BLaER1 (cell line): ENCODE data around the gene DNLZ.

ENCODE experiments used
- H3K27ac ChIP-seq: shearing (Covaris generic); formaldehyde crosslinking; 2 replicates; pipeline ENCODE4 v1.8.1; 2022
- H3K27me3 ChIP-seq: shearing (Covaris generic); formaldehyde crosslinking; 2 replicates; pipeline ENCODE4 v1.8.1; 2022
- H3K36me3 ChIP-seq: shearing (Covaris generic); formaldehyde crosslinking; 2 replicates; pipeline ENCODE4 v1.8.1; 2022
- H3K4me1 ChIP-seq: shearing (Covaris generic); formaldehyde crosslinking; 2 replicates; pipeline ENCODE4 v1.8.1; 2022
- H3K4me2 ChIP-seq: shearing (Covaris generic); formaldehyde crosslinking; 2 replicates; pipeline ENCODE4 v1.8.1; 2022
- H3K4me3 ChIP-seq: shearing (Covaris generic); formaldehyde crosslinking; 2 replicates; pipeline ENCODE4 v1.8.1; 2022
- H3K9ac ChIP-seq: shearing (Covaris generic); formaldehyde crosslinking; 2 replicates; pipeline ENCODE4 v1.8.1; 2022
- H3K9me3 ChIP-seq: shearing (Covaris generic); formaldehyde crosslinking; 2 replicates; pipeline ENCODE4 v1.8.1; 2022
- H4K20me1 ChIP-seq: shearing (Covaris generic); formaldehyde crosslinking; 2 replicates; pipeline ENCODE4 v1.8.1; 2022
- Cebpa-rat ChIP-seq: shearing (Covaris generic); IDR thresholded peaks from 2 replicates; pipeline ENCODE4 v1.8.1; 2022

Gene DNLZ

DNA sequence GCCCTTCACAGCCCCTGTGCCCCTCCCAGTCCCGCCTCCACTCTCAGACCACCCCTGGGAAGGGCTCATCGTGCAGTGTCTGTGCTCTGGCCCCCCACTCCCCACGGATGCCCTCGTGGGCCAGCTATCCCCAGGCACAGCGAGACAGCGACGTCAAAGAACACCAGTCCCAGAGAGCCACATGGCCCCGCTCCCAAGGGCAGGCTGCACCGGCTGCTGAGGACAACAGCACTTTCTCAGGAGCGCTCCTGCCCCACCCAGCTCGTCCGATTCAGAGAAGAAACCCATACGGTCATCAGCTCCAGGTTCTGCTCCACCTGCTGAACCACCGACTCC lies 41.2 kb upstream of the DNLZ start:
- no peak for TF ChIP-seq Cebpa-rat
- no peaks in the 10 kb centered on the region for H3K27me3 ChIP-seq
- peaks cover 62% of the 10 kb centered on the region for H3K4me1 ChIP-seq
- peaks cover 67% of the 10 kb centered on the region for H3K36me3 ChIP-seq
- H3K4me2 ChIP-seq = peak overlapping the region; percentile 86
- peaks cover 21% of the 10 kb centered on the region for H4K20me1 ChIP-seq
- no peak overlapping the region; the same call in 1 of the 2 replicates for H3K4me3 ChIP-seq
- H3K9ac ChIP-seq = peak overlapping the region; percentile 66
- H3K27ac ChIP-seq = peak overlapping the region; percentile 74
- no peaks in the 10 kb centered on the region for H3K9me3 ChIP-seq

- peaks cover 67% of the 10 kb centered on the region for H3K36me3 ChIP-seq
- peaks cover 57% of the 10 kb centered on the region for H3K4me1 ChIP-seq
- peak overlapping the region; percentile 74 for H3K27ac ChIP-seq
Measured at GRCh38 chr9:136403915-136404800, 40.6 kb upstream of the DNLZ start.

DNA sequence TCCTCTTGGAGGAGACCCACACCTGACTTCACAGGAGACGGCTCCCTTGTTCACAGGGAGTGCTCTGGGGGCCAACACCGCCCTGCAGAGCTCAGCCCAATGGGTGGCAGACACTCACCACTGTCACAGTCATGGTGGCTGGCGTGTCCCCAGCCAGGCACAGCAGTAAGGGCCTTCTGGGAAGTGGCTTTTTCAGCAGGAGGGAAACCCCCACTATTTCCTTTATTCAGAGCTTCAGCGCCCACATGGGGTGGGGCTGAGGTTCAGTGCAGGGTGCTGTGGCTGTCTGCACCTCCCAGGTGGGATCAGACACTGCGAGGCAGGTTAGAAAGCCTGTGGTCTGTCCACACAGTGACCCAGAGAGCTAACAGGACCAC lies 40.0 kb upstream of the DNLZ start:
- Histone ChIP-seq H3K9me3 (no peaks in the 10 kb centered on the region), H3K4me1 (peaks cover 57% of the 10 kb centered on the region), H3K4me3 (no peak overlapping the region), H3K27me3 (no peaks in the 10 kb centered on the region), H3K9ac (peak overlapping the region; percentile 66; the same call in 1 of the 2 replicates), H3K27ac (peak overlapping the region; percentile 74), H4K20me1 (peaks cover 33% of the 10 kb centered on the region), H3K36me3 (peaks cover 71% of the 10 kb centered on the region), H3K4me2 (peak overlapping the region; percentile 86)
- no peak for TF ChIP-seq Cebpa-rat

More at GRCh38 chr9:136403915-136404800, 40.6 kb upstream of the DNLZ start:
- peak overlapping the region; percentile 66 for H3K9ac ChIP-seq
- H3K4me3 ChIP-seq = no peak overlapping the region; the same call in 1 of the 2 replicates
- peaks cover 27% of the 10 kb centered on the region for H4K20me1 ChIP-seq
- TF ChIP-seq Cebpa-rat = no peak
- no peaks in the 10 kb centered on the region for H3K27me3 ChIP-seq
- H3K4me2 ChIP-seq = peak overlapping the region; percentile 86
- no peaks in the 10 kb centered on the region for H3K9me3 ChIP-seq

GRCh38 chr9:136402067-136402466 lies 38.5 kb upstream of the DNLZ start:
- no peak for TF ChIP-seq Cebpa-rat
- Histone ChIP-seq H3K4me3 (no peak overlapping the region), H3K27me3 (no peaks in the 10 kb centered on the region), H3K4me2 (no peak overlapping the region), H4K20me1 (peaks cover 42% of the 10 kb centered on the region), H3K36me3 (peaks cover 73% of the 10 kb centered on the region), H3K27ac (no peak overlapping the region), H3K9ac (peak overlapping the region; percentile 40; the same call in 1 of the 2 replicates), H3K4me1 (peaks cover 51% of the 10 kb centered on the region), H3K9me3 (no peaks in the 10 kb centered on the region)

DNA sequence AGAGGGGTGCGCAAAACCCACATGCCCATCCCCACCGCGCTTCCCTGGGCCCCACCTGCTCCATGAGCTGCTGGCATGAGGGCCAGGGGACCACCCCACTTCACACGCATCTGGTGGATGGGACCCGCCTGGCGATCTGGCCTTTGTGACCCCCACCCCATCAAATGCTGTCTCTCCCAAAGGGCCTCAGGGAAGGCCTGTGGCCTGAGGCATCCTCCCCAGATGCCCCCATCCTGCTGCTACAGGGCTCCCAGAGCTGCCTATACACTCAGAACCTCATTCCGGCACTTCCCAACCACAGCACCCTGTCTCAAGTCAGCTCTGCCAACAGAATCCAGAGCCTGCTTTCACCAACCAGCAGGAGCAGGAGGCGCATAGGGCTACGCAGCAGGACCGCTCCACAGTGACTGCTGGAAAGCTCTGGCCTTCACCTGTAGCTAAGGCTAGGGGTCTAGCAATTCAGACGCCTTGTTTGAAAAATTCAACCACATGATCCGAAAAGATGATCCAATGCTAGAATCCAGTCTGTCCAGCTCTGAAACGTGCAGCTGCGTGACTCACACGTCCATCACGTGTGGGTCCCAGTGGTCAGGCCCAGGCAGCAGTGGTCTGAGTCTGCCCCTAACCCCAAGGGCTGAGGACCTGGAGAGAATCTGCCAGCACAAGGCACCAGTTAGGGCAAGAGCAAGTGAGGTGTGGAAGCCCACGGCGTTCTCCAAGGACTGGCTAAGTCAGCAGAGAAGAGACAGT lies 37.8 kb upstream of the DNLZ start:
- peak overlapping the region; percentile 57; the same call in 1 of the 2 replicates for H3K27ac ChIP-seq
- no peak overlapping the region for H3K4me2 ChIP-seq
- H3K36me3 ChIP-seq = peaks cover 73% of the 10 kb centered on the region
- peaks cover 42% of the 10 kb centered on the region for H4K20me1 ChIP-seq
- no peak for TF ChIP-seq Cebpa-rat
- no peaks in the 10 kb centered on the region for H3K9me3 ChIP-seq
- no peaks in the 10 kb centered on the region for H3K27me3 ChIP-seq
- peak overlapping the region; percentile 40 for H3K9ac ChIP-seq
- H3K4me3 ChIP-seq = no peak overlapping the region
- H3K4me1 ChIP-seq = peaks cover 51% of the 10 kb centered on the region

GRCh38 chr9:136400038-136400834 lies 36.7 kb upstream of the DNLZ start, which contains the start of gene SNAPC4:
TSS of gene SNAPC4 (minus strand) at chr9:136400170. CDS start at chr9:136398428, 1,742 bp downstream.
- Histone ChIP-seq H3K27me3 (no peaks in the 10 kb centered on the region), H3K36me3 (peaks cover 73% of the 10 kb centered on the region), H4K20me1 (peaks cover 36% of the 10 kb centered on the region), H3K4me2 (peak within 1 kb of the TSS; percentile 93), H3K9me3 (no peaks in the 10 kb centered on the region), H3K27ac (peak within 1 kb of the TSS; percentile 79), H3K4me1 (peaks cover 40% of the 10 kb centered on the region), H3K4me3 (peak within 1 kb of the TSS; percentile 96), H3K9ac (peak within 1 kb of the TSS; percentile 88)
- TF ChIP-seq Cebpa-rat = no peak

GRCh38 chr9:136399176-136400037 lies 35.9 kb upstream of the DNLZ start:
- no peak for TF ChIP-seq Cebpa-rat
- Histone ChIP-seq H3K4me1 (peaks cover 32% of the 10 kb centered on the region), H3K4me3 (peak overlapping the region; percentile 96), H4K20me1 (peaks cover 30% of the 10 kb centered on the region), H3K27ac (peak overlapping the region; percentile 79), H3K9ac (peak overlapping the region; percentile 88), H3K4me2 (peak overlapping the region; percentile 93), H3K9me3 (no peaks in the 10 kb centered on the region), H3K27me3 (no peaks in the 10 kb centered on the region), H3K36me3 (peaks cover 74% of the 10 kb centered on the region)

- no peak overlapping the region for H3K27ac ChIP-seq
Measured at GRCh38 chr9:136398286-136398685, 34.7 kb upstream of the DNLZ start.

More at GRCh38 chr9:136398286-136398685, 34.7 kb upstream of the DNLZ start:
- H4K20me1 ChIP-seq = peaks cover 35% of the 10 kb centered on the region
- H3K4me2 ChIP-seq = peak overlapping the region; percentile 93
- peak overlapping the region; percentile 96; the same call in 1 of the 2 replicates for H3K4me3 ChIP-seq
- no peak for TF ChIP-seq Cebpa-rat
- H3K27me3 ChIP-seq = no peaks in the 10 kb centered on the region
- peaks cover 21% of the 10 kb centered on the region for H3K4me1 ChIP-seq
- H3K9ac ChIP-seq = peak overlapping the region; percentile 88
- H3K36me3 ChIP-seq = peaks cover 74% of the 10 kb centered on the region
- no peaks in the 10 kb centered on the region for H3K9me3 ChIP-seq
